ENCODE measurements around the gene HMGB3. TPM values are rescaled to one million over a fixed set of nuclear protein-coding genes. Genes with fewer than 3 reads are reported as not detected.
A peak's percentile ranks its signal among the peaks of the same experiment; 100 is the strongest.

HMGB3 gene
- polyA plus RNA-seq, 1 of the 3 experiments (the other 2 are of a cell fraction), result 11.3 TPM

DNA sequence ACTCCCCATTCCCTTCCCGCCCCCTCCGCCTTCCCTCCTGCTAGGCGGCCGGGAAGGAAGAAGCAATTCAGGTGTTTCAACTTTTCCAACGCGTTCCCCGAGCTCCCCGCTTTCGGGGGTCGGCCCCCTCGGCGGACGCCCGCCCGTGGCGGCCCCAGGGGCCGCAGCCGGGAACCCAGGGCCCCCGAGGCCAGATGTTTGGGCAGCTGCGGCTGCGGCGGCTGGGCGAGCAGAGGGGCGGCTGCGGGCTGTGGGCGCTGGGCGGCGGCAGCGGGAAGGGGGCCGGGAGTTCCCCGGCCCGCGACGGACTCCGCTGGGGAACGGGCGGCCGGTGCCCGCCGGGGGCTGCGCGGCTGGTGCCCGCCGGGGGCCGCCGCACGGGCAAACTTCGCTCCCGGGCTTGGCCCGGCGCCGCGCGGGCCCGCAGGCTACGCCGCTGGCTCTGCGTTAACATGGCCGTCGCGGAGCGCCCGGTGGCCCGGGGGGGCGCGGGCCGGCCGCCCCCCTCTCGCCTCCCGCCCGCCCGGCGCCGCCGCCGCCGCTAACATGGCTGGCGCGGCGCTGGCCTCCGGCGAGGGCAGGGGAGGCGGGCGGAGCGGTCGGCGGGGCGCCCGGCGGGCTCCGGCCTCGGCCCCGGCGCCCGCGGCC, 510 bp downstream of the HMGB3 start:
- H2AFZ ChIP-seq (ENCODE audit: low read depth), result no peak overlapping the region
- ChIA-PET CTCF (interaction anchor here (1.3 kb wide), 1 partner anchor 99 kb away, joined by 3 read pairs; no protein-coding TSS in a partner anchor), POLR2A (no interaction called here)
- peaks cover 19% of the 10 kb centered on the region for H3K79me2 ChIP-seq (ENCODE audit: insufficient read depth)
- no peaks in the 10 kb centered on the region for H3K9me2 ChIP-seq
- peak overlapping the region; percentile 53 to 72; a peak in 2 of 4 replicates for H3K27ac ChIP-seq (ENCODE audit: low read depth in 2 of 2, low read length in 1 of 2)
- peaks cover 0 to 3% of the 10 kb centered on the region in 2 experiments; a peak in 1 of 4 replicates for H3K4me1 ChIP-seq (ENCODE audit: control insufficient read depth in 1 of 2, insufficient read depth in 2 of 2, low read depth in 1 of 2, low read length in 1 of 2)
- H3K4me3 ChIP-seq (ENCODE audit: low read depth in 2 of 2, low read length in 1 of 2), result peak overlapping the region; percentile 60 to 65; a peak in 3 of 4 replicates
- H3K27me3 ChIP-seq (ENCODE audit: insufficient read depth), result no peaks in the 10 kb centered on the region
- no peak overlapping the region for H3K4me2 ChIP-seq
- H4K20me1 ChIP-seq (ENCODE audit: insufficient read depth), result no peaks in the 10 kb centered on the region
- H3K36me3 ChIP-seq (replicated peaks in 1 of 2; ENCODE audit: control insufficient read depth in 1 of 2, insufficient read depth in 2 of 2, low read length in 1 of 2), result peaks cover 0 to 7% of the 10 kb centered on the region in 2 experiments
- no peak for TF ChIP-seq MEF2A (IDR thresholded peaks at IDR 0.05; ENCODE audit: borderline replicate concordance, low read depth)
- no peak for TF ChIP-seq RFX5 (IDR thresholded peaks at IDR 0.05; ENCODE audit: low read length)
- no peak for TF ChIP-seq JUND (IDR thresholded peaks at IDR 0.05)
- TF ChIP-seq, protein P1, sequence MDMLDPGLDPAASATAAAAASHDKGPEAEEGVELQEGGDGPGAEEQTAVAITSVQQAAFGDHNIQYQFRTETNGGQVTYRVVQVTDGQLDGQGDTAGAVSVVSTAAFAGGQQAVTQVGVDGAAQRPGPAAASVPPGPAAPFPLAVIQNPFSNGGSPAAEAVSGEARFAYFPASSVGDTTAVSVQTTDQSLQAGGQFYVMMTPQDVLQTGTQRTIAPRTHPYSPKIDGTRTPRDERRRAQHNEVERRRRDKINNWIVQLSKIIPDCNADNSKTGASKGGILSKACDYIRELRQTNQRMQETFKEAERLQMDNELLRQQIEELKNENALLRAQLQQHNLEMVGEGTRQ (IDR thresholded peaks at IDR 0.05; ENCODE audit: borderline replicate concordance, low read depth, low read length), result no peak
- TF ChIP-seq FOXM1 (IDR thresholded peaks at IDR 0.05; ENCODE audit: low read depth), result no peak
- TF ChIP-seq TAF1 (IDR thresholded peaks at IDR 0.05; ENCODE audit: borderline replicate concordance, low read depth, low read length), result no peak
- 0 out of 4 replicates have a peak, but pooled peaks of 1 of the 2 experiments have one; percentile 1 for TF ChIP-seq EP300 (IDR thresholded peaks at IDR 0.05; ENCODE audit: borderline replicate concordance in 1 of 2, low read depth in 1 of 2, low read length in 1 of 2)
- TF ChIP-seq RXRA (IDR thresholded peaks at IDR 0.05; ENCODE audit: borderline replicate concordance, low read depth), result no peak
- H3F3A ChIP-seq (replicated peaks; ENCODE audit: insufficient read depth), result peaks cover 3% of the 10 kb centered on the region
- DNase-seq, result peak; percentile 64
- no peaks in the 10 kb centered on the region for H3K9me3 ChIP-seq
- WGBS (ENCODE audit: low lambda C conversion rate), result 22% methylated on average over 8 of the region's 96 CpGs
- H3K9ac ChIP-seq, result peak overlapping the region; percentile 73; the same call in 1 of the 2 replicates

DNA sequence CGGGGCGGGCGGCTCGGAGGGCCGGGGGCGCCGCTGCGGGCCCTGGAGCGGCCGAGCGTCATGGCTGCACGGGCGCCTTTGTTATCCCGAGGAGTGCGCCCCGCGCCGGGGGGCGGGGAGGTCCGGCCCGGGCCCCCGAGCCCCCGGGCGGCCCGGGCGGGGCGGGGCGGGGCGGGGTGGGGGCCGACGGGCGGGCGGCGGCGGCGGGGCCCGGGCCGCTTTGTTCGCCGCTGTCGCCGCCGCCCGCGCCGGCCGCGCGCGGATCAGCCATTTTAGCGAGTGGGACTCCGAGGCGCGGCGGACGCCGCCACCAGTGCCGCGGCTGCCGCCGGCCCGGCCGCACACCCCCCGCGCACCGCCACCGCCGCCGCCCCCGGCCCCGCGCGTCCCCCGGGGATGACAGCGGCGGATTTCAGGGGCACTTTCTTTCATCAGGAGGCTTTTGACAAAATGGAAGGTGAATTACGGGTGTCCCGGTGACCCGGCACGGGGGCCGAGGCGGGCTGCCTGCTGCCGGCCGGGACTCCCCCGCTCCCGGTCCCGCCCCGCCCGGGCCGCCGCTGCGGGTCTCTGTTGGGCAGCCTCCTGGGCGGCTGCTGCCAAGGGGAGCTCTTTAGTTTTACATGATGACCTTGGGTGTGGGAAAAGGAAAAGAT, 1.2 kb downstream of the HMGB3 start:
- H3K4me1 ChIP-seq (ENCODE audit: control insufficient read depth in 1 of 2, insufficient read depth in 2 of 2, low read depth in 1 of 2, low read length in 1 of 2), result peaks cover 0 to 3% of the 10 kb centered on the region in 2 experiments; a peak in 1 of 4 replicates
- H3K36me3 ChIP-seq (replicated peaks in 1 of 2; ENCODE audit: control insufficient read depth in 1 of 2, insufficient read depth in 2 of 2, low read length in 1 of 2), result peaks cover 0 to 8% of the 10 kb centered on the region in 2 experiments
- DNase-seq, result peak; percentile 71
- H3K4me2 ChIP-seq, result peak overlapping the region; percentile 76
- H3K27me3 ChIP-seq (ENCODE audit: insufficient read depth), result no peaks in the 10 kb centered on the region
- WGBS (ENCODE audit: low lambda C conversion rate), result 33% methylated on average over 31 of the region's 93 CpGs
- H3K79me2 ChIP-seq (ENCODE audit: insufficient read depth), result peaks cover 19% of the 10 kb centered on the region
- H2AFZ ChIP-seq (ENCODE audit: low read depth), result no peak overlapping the region
- no peaks in the 10 kb centered on the region for H3K9me3 ChIP-seq
- H3K4me3 ChIP-seq (ENCODE audit: low read depth in 2 of 2, low read length in 1 of 2), result peak overlapping the region; percentile 63 to 65; a peak in 3 of 4 replicates
- H3K27ac ChIP-seq (ENCODE audit: low read depth in 2 of 2, low read length in 1 of 2), result no peak overlapping the region; a peak in 2 of 4 replicates
- H3F3A ChIP-seq (replicated peaks; ENCODE audit: insufficient read depth), result peaks cover 3% of the 10 kb centered on the region
- H4K20me1 ChIP-seq (ENCODE audit: insufficient read depth), result no peaks in the 10 kb centered on the region
- CTCF ChIA-PET, result no interaction called here
- H3K9ac ChIP-seq, result peak overlapping the region; percentile 65; the same call in 1 of the 2 replicates
- H3K9me2 ChIP-seq, result no peaks in the 10 kb centered on the region
- POLR2A ChIA-PET, result no interaction called here
- TF ChIP-seq, protein P2, sequence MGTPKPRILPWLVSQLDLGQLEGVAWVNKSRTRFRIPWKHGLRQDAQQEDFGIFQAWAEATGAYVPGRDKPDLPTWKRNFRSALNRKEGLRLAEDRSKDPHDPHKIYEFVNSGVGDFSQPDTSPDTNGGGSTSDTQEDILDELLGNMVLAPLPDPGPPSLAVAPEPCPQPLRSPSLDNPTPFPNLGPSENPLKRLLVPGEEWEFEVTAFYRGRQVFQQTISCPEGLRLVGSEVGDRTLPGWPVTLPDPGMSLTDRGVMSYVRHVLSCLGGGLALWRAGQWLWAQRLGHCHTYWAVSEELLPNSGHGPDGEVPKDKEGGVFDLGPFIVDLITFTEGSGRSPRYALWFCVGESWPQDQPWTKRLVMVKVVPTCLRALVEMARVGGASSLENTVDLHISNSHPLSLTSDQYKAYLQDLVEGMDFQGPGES (IDR thresholded peaks at IDR 0.05; ENCODE audit: low read depth, low read length), result no peak
- TF ChIP-seq GATA2 (CRISPR knock-in tag; IDR thresholded peaks at IDR 0.05) (no peak), TEAD4 (IDR thresholded peaks at IDR 0.05; ENCODE audit: borderline replicate concordance, insufficient read depth) (no peak), EZH2phosphoT487 (IDR thresholded peaks at IDR 0.05; ENCODE audit: borderline replicate concordance, low read depth) (no peak), SMC3 (IDR thresholded peaks at IDR 0.05; ENCODE audit: low read depth, low read length) (no peak), RCOR1 (IDR thresholded peaks at IDR 0.05; ENCODE audit: low read length) (no peak), POLR2AphosphoS5 (IDR thresholded peaks at IDR 0.05; ENCODE audit: low read depth, low read length) (no peak), RFX5 (IDR thresholded peaks at IDR 0.05; ENCODE audit: low read length) (no peak), EP300 (IDR thresholded peaks at IDR 0.05; ENCODE audit: borderline replicate concordance in 1 of 2, low read depth in 1 of 2, low read length in 1 of 2) (no peak), FOSL2 (IDR thresholded peaks at IDR 0.05; ENCODE audit: borderline replicate concordance, low read depth) (no peak)
- TF ChIP-seq, protein P1 (IDR thresholded peaks at IDR 0.05; ENCODE audit: borderline replicate concordance, low read depth, low read length), result no peak
- TF ChIP-seq, protein P3, sequence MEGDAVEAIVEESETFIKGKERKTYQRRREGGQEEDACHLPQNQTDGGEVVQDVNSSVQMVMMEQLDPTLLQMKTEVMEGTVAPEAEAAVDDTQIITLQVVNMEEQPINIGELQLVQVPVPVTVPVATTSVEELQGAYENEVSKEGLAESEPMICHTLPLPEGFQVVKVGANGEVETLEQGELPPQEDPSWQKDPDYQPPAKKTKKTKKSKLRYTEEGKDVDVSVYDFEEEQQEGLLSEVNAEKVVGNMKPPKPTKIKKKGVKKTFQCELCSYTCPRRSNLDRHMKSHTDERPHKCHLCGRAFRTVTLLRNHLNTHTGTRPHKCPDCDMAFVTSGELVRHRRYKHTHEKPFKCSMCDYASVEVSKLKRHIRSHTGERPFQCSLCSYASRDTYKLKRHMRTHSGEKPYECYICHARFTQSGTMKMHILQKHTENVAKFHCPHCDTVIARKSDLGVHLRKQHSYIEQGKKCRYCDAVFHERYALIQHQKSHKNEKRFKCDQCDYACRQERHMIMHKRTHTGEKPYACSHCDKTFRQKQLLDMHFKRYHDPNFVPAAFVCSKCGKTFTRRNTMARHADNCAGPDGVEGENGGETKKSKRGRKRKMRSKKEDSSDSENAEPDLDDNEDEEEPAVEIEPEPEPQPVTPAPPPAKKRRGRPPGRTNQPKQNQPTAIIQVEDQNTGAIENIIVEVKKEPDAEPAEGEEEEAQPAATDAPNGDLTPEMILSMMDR (IDR thresholded peaks at IDR 0.05), result no peak

Measured in SK-N-SH (cell line).